Activated naive CD4-positive, alpha-beta T cell treated with anti-CD3 and anti-CD28 coated beads, Interleukin-2, amount 50 U/mL, for 72 hours (primary cell): ENCODE results near the gene NFATC2IP. TPM values are rescaled to one million over a fixed set of nuclear protein-coding genes. Genes with fewer than 3 reads are reported as not detected.
"Not testable (repeated sequence)": the region's sequence is repeated elsewhere in the genome, so short reads cannot be mapped to it uniquely, and the experiment has no call there.

Source experiments
- ATAC-seq, 2 donors: fragments of 150-1000 bp; cut with Tn5 transposase; 2 replicates each; pipeline ENCODE4 v1.10.0; 2021; ENCODE audit warnings: mild to moderate bottlenecking in 2 of 2, moderate library complexity in 2 of 2
- DNase-seq, 2 donors: peaks; one replicate each; pipeline ENCODE4 v3.0.0; 2021 to 2022; ENCODE audit warnings: low spot score in 2 of 2
- H3K27ac Mint-ChIP-seq, 2 donors: one replicate each; pipeline ENCODE4 v1.8.0; 2022; ENCODE audit warnings: mild to moderate bottlenecking in 2 of 2, mixed read lengths in 2 of 2
- H3K36me3 Mint-ChIP-seq, 2 donors: one replicate each; pipeline ENCODE4 v1.8.0; 2022; ENCODE audit warnings: mixed read lengths in 2 of 2
- H3K9me3 Mint-ChIP-seq, 2 donors: one replicate each; pipeline ENCODE4 v1.8.0; 2022; ENCODE audit warnings: mixed read lengths in 2 of 2
- total RNA-seq, 2 donors: library from RNA; stranded (reverse); gene quantifications; one replicate each; pipeline ENCODE4 v1.2.3, GENCODE V29; 2022

Gene NFATC2IP
- total RNA-seq, 2 donors from 2014 or later: 94.5 to 96.8 TPM

DNA sequence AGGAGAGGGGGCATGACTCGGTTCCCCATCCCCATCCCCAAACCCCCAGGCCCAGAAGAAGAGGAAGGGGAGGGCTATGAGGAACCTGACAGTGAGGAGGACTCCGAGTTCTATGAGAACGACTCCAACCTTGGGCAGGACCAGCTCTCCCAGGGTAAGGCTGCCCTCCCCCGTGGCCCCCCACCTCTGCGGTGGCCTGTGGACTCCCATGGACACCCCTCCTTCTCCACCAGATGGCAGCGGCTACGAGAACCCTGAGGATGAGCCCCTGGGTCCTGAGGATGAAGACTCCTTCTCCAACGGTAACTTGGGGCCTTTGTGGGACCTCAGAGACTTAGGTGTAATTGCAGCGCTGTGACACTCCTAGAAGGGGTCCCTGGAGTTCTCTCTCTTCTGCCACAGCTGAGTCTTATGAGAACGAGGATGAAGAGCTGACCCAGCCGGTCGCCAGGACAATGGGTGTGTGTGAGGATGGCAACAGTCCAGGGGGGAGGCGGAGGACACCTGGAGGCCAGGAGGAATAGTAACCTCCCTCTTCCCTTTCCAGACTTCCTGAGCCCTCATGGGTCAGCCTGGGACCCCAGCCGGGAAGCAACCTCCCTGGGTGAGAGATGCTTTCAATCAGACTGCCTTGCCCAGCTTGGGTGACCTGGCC is 13.4 kb upstream of the NFATC2IP start:
- peaks cover 0 to 10% of the 10 kb centered on the region in 2 donors for H3K9me3 Mint-ChIP-seq
- DNase-seq (no peak), ATAC-seq (no peak)
- peaks cover 0 to 6% of the 10 kb centered on the region in 2 donors for H3K36me3 Mint-ChIP-seq
- no peak overlapping the region for H3K27ac Mint-ChIP-seq

DNA sequence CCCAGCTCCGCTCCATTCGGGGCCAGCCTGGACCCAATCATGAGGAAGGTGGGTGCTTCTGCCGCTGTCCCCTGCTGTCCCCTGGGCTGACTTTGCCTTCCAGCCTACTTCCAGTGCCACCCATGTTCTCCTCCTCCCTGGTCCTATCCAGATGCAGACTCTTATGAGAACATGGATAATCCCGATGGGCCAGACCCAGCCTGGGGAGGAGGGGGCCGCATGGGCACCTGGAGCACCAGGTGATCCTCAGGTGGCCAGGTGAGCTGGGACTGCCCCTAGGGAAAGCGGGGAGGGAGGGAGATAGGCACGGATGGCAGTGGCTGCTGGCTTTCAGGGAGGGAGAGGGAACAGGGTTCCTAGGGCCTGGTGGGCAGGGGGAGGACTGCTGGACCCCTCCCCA is 12.0 kb upstream of the NFATC2IP start:
- H3K9me3 Mint-ChIP-seq: peaks cover 0 to 10% of the 10 kb centered on the region in 2 donors
- peaks cover 0 to 6% of the 10 kb centered on the region in 2 donors for H3K36me3 Mint-ChIP-seq
- ATAC-seq (no peak), DNase-seq (no peak)
- H3K27ac Mint-ChIP-seq: peak overlapping the region in 1 of 2 donors; percentile 1

DNA sequence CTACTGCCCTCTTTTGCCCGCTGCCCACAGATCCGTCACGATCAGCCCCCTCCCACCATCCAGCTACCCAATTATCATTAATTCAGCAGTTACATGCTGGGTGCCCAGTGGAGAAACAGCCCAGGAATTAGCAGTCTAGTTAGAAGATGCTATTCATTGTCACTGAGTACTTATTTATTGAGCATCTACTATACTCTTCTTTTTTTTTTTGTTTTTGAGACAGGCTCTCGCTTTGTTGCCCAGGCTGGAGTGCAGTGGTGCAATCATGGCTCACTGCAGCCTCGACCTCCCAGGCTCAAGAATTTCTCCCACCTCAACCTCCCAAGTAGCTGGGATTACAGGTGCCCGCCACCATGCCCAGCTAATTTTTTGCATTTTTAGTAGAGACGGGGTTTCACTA is 10.9 kb upstream of the NFATC2IP start:
- not testable (repeated sequence) for H3K36me3 Mint-ChIP-seq, H3K27ac Mint-ChIP-seq, DNase-seq, H3K9me3 Mint-ChIP-seq, ATAC-seq

DNA sequence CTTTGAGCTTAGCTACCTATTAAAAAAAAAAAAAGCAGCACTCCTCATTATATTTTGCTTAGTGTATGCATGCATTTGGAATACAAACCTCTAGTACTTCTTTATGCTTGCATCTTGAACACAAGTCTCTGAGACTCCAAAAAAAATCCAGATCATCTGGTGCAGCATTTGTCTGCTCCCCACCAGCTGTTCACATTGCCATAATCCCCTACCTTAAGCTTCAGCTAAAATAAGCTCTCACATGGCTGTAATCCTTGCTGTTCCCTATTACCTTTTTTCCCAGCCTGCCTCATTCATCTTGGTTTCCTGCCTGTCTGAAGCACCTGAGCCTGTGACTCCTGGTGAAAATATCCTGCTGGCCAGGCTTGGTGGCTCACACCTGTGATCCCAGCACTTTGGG is 7.5 kb upstream of the NFATC2IP start:
- H3K36me3 Mint-ChIP-seq: no peaks in the 10 kb centered on the region
- peak overlapping the region in 1 of 2 donors; percentile 9 for H3K27ac Mint-ChIP-seq
- H3K9me3 Mint-ChIP-seq: no peaks in the 10 kb centered on the region
- no peak for DNase-seq
- no peak for ATAC-seq

DNA sequence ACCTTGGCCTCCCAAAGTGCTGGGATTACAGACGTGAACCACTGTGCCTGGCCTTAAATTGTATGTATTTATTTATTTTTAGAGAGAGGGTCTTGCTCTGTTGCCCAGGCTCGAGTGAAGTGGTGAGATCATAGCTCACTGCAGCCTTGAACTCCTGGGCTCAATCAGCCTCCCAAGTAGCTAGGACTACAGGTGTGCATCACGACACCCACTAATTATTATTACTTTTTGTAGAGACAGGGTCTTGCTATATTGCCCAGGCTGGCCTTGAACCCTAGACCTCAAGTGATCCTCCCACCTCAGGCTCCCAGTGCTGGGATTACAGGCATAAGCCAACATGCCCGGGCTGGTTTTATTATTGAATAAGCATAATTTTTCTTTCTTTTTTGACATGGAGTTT is 4.1 kb upstream of the NFATC2IP start:
- no peak overlapping the region for H3K27ac Mint-ChIP-seq
- H3K36me3 Mint-ChIP-seq: peaks cover 5 to 11% of the 10 kb centered on the region in 2 donors
- DNase-seq (no peak), ATAC-seq (no peak)
- no peaks in the 10 kb centered on the region for H3K9me3 Mint-ChIP-seq

DNA sequence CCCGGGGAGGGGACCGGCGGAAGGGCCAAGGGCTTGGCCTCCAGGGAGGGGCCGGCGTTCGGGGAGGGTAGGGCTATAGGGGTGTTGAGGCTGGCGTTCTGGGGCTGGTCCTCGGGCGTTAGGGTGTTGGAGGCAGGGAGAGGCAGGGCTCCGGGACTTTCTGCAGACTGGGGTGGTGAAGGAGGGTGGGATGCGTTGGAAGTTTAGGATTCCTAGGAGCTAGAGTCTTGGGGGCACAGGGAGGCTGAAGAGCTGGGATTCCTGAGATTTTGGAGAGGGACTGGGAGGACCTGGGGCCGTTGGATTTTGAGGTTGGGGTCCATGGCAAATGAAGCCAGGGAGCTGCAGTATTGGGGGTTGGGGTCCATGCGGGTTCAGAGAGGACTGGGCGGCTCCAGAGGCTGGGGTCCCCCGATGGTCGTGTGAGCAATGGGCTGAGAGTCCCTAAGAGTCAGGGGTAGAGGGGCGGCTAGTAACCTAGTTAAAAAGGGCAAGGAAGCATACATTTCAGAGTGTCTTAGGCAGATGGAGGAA is 740 bp downstream of the NFATC2IP start:
- Mint-ChIP-seq H3K9me3 (no peaks in the 10 kb centered on the region), H3K36me3 (peaks cover 18 to 22% of the 10 kb centered on the region in 2 donors), H3K27ac (peak overlapping the region; percentile 94 to 96)
- no peak for ATAC-seq
- no peak for DNase-seq

DNA sequence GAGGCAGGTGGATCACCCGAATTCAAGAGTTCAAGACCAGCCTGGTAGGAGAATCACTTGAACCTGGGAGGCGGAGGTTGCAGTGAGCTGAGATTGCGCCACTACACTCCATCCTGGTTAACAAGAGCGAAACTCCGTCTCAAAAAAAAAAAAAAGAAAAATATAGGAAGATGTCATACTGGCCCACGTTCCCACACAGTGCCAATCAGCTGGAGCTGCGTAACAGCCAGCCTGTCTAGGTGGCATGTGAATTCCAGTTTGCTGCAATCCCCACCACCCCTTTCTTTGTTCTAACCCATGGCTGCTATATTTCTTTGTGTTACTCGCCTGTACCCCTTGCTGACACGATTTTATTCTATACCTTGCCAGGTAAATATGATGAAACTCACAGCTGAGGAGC is 7.5 kb downstream of the NFATC2IP start:
- H3K9me3 Mint-ChIP-seq: no peaks in the 10 kb centered on the region
- peaks cover 11 to 14% of the 10 kb centered on the region in 2 donors for H3K36me3 Mint-ChIP-seq
- ATAC-seq (no peak), DNase-seq (no peak)
- H3K27ac Mint-ChIP-seq: peak overlapping the region in 1 of 2 donors; percentile 55

DNA sequence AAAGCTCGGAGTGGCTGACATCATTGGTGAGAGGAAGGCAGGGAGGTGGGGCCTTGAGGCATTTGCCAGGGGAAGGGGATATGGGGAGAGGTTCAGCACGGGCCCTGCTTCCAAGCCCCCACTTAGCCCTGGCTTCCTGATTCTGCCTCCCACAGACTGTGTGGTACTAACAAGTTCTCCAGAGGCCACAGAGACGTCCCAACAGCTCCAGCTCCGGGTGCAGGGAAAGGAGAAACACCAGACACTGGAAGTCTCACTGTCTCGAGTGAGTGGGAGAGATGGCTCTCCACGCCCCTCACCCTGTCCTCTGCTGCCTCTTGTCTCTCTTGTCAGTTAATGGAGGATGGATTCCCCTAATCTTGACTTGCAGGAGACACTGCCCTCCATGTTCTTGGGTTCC is 8.1 kb downstream of the NFATC2IP start:
- ATAC-seq: no peak
- peaks cover 11 to 19% of the 10 kb centered on the region in 2 donors for H3K36me3 Mint-ChIP-seq
- H3K27ac Mint-ChIP-seq: no peak overlapping the region
- no peak for DNase-seq
- no peaks in the 10 kb centered on the region for H3K9me3 Mint-ChIP-seq

DNA sequence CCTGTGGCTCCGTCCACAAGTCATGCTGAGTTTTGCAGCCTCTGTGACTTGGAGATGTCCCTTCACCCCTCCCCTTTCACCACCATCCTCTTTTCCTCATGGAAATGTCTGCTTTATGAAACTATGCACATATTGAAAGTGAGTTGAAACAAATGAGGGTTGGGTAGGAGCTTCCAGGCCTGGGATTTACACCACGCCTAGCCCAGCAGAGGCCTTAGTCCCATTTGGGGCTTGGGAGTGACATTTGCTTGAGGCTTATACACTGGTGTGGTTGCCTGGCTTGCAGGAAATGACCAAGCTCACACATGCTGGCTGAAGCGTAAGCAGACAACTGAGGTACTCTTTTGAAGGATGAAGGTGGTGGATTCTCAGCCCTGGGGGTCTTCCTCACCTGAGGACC is 13.3 kb downstream of the NFATC2IP start:
- H3K9me3 Mint-ChIP-seq: no peaks in the 10 kb centered on the region
- no peak for ATAC-seq
- DNase-seq: no peak
- no peak overlapping the region for H3K27ac Mint-ChIP-seq
- peaks cover 11 to 15% of the 10 kb centered on the region in 2 donors for H3K36me3 Mint-ChIP-seq

DNA sequence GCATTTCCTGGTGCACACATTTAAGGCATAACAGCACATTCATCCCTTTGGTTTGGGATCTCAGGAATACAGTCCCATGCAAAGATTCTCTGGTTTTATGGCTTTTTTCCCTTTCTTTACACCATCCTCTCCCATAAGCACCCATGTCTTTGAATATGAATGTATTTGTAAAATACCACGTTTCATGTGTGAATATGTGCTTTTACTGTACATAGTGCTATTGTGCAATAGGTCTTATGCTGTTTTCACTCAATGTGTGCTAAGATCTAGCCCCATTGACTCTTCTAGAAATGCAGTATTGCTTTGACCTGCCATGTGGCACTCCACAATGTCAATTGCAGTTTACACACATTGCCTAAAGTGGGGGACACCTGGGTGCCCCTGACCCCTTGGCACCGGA is 13.8 kb downstream of the NFATC2IP start:
- DNase-seq (no peak), ATAC-seq (no peak)
- Mint-ChIP-seq H3K9me3 (no peaks in the 10 kb centered on the region), H3K36me3 (peaks cover 11 to 15% of the 10 kb centered on the region in 2 donors), H3K27ac (no peak overlapping the region)

DNA sequence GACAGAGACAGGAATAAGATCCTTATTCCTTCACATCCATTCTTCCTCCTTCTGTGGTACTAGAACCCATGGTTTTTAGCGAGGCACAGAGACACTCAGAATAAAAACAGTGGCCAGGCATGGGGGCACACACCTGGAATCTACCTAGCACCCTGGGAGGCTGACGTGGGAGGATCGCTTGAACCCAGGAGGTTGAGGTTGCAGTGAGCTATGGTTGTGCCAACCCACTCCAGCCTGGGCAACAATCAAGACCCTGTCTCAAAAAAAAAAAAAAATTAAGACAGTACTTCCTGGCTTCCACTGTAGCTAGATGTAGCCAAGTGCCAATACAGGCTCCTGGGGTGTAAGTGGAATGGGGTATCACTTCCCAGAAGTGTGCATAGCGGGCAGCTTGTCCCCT is 16.4 kb downstream of the NFATC2IP start:
- DNase-seq (no peak), ATAC-seq (no peak)
- H3K9me3 Mint-ChIP-seq: no peaks in the 10 kb centered on the region
- peak overlapping the region in 1 of 2 donors; percentile 44 for H3K27ac Mint-ChIP-seq
- peaks cover 0 to 15% of the 10 kb centered on the region in 2 donors for H3K36me3 Mint-ChIP-seq

DNA sequence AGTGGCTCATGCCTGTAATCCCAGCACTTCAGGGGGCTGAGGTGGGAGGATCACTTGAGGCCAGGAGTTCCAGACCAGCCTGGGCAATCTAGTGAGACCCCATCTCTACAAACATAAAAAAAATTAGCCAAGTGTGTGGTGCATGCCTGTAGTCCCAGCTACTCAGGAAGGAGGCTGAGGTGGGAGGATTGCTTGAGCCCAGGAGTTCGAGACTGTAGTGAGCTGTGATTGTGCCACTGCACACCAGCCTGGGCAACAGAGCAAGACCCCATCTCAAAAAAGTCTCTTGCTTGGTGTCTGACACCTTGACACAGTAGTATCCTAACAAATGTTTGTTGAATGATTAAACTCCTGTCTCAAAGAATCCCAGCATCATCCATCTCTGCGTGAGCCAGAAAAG is 19.0 kb downstream of the NFATC2IP start:
- not testable (repeated sequence) for H3K9me3 Mint-ChIP-seq, DNase-seq, H3K36me3 Mint-ChIP-seq, ATAC-seq
- H3K27ac Mint-ChIP-seq: peak overlapping the region in 1 of 2 donors; percentile 89

DNA sequence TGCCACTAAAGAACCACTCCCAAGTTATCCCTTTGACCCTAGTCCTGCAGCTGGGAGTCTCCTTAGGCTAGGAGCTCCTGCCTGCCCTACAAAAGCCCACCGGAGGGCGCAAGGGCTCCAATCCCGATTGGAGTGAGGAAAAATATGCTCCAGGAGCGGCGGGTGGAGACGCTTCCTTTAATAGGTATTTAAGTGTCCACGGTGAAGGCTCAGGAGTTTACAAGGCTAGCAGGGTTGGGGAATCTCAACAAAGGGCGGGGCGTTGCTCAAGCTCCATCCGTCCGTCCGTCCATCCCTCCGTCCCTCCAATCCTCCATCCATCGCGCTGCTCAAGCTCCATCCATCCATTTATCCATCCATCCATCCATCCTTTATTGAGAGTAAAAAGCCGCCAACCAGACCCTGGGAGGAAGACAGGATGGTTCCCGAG is 23.3 kb downstream of the NFATC2IP start:
- Mint-ChIP-seq H3K9me3 (no peaks in the 10 kb centered on the region), H3K27ac (peak overlapping the region; percentile 90 to 99), H3K36me3 (peaks cover 5 to 6% of the 10 kb centered on the region in 2 donors)
- DNase-seq (no peak), ATAC-seq (peak; percentile 16 to 17)

DNA sequence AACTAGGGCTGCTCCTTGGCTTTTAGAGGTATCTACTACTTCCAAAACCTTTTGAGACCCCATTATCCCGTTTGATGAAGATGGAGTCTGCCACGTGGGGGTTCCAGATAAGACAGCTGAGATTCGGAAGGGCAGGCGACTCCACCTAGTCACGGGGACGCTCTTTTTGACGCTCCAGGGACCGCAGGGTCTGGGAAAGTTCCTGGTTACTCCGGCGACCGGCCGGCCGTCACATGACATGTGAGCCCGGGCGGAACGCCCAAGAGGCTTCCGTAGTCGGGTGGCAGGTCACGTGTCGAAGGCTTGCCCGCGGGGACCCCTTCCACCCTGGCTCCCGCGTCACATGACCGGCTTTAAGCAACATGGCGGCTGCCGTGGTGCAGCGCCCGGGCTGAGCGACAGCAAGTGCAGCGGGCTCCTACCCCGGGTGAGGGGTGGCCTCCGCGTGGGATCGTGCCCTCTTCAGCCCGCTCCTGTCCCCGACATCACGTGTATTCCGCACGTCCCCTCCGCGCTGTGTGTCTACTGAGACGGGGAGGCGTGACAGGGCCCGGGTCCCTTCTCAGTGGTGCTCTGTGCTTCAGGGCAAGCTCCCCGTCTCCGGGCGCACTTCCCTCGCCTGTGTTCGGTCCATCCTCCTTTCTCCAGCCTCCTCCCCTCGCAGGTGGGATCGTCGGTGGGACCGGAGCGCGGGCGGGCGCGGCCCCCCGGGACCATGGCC is 23.9 kb downstream of the NFATC2IP start, which contains the start of gene SPNS1:
Gene SPNS1, plus strand, starts transcription at position 342 of the 721 bp plus-strand sequence. Its CDS starts 374 bp downstream, at position 716.
- peak within 1 kb of the TSS; percentile 90 to 99 for H3K27ac Mint-ChIP-seq
- H3K9me3 Mint-ChIP-seq: no peaks in the 10 kb centered on the region
- H3K36me3 Mint-ChIP-seq: peaks cover 5 to 6% of the 10 kb centered on the region in 2 donors
- ATAC-seq (peak; percentile 93 to 96), DNase-seq (peak; percentile 92 to 97)

DNA sequence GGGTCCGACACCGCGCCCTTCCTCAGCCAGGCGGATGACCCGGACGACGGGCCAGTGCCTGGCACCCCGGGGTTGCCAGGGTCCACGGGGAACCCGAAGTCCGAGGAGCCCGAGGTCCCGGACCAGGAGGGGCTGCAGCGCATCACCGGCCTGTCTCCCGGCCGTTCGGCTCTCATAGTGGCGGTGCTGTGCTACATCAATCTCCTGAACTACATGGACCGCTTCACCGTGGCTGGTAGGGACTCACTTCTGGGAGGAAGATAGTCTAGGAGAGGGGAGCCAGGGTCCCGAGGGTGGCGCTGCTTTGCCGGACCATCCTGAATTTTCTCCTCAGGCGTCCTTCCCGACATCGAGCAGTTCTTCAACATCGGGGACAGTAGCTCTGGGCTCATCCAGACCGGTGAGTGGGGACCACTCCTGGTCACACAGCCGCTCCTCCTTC is 24.4 kb downstream of the NFATC2IP start:
- Mint-ChIP-seq H3K9me3 (no peaks in the 10 kb centered on the region), H3K36me3 (peaks cover 5 to 6% of the 10 kb centered on the region in 2 donors), H3K27ac (peak overlapping the region; percentile 89 to 90)
- ATAC-seq (peak in 1 of 2 donors; percentile 5), DNase-seq (no peak)

DNA sequence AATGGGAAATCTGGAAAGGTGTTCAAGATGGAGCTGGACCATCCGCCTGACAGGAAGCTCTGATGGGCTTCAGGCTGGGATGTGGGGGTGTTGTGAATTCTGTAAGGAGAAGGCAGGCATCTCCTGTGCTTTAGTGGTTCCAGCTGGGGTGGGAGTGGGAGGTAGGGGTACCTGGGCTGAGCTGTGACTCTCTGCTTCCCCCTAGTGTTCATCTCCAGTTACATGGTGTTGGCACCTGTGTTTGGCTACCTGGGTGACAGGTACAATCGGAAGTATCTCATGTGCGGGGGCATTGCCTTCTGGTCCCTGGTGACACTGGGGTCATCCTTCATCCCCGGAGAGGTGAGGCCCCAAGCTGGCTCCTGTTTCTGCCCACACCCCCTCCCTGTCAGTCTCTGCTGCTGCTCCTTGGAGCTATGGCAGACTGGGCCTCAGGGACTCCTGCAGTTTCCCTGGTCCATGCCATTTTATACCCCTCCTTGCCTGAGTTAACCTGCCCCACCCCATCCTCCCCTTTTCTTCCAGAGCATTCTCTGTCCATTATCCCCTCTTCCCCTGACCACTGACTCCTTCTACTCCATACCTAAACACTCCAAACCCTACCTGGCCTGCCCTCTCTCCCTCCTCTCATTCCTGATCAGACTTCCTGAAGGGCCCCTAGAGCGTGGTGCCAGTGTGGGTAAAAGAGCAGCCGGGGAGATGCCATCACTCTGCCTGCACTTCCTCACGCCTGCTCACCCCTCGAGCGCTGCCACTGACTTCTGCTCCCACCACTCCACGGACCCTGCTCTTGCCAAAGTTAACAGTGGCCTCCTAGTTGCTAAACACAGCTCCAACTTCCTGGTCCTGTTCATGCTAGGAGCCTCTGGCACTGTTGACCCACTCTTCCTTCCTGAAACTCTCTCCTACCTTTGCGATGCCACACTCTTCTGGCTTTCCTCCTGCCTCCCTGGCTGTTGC is 27.2 kb downstream of the NFATC2IP start:
- Mint-ChIP-seq H3K36me3 (peaks cover 18 to 29% of the 10 kb centered on the region in 2 donors), H3K27ac (peak overlapping the region; percentile 2 to 39), H3K9me3 (peaks cover 0 to 7% of the 10 kb centered on the region in 2 donors)
- no peak for ATAC-seq
- DNase-seq: no peak
